H1 (cell line): Measurements from ENCODE around the gene RPL18. TPM values are rescaled to one million over a fixed set of nuclear protein-coding genes. Genes with fewer than 3 reads are reported as not detected.

Experiments
- CTCF ChIA-PET: fragments of 300-600 bp; sonication (Branson Sonifier 250); formaldehyde crosslinking; loops from one replicate; lab custom pipeline; 2021; ENCODE audit not compliant: partially characterized antibody; lab: Charles Lee
- POLR2A ChIA-PET: fragments of 300-600 bp; sonication (Branson Sonifier 250); formaldehyde crosslinking; loops from one replicate; lab custom pipeline; 2021; ENCODE audit warnings: inconsistent platforms; ENCODE audit not compliant: partially characterized antibody; lab: Charles Lee
- DNase-seq, 2 experiments: peaks; one replicate each; pipeline versions ENCODE4 v3.0.0 to v3.0.0-alpha.2; 2010 to 2022; ENCODE audit warnings: low spot score in 2 of 2, low read depth in 1 of 2, mixed read lengths in 1 of 2
- FAIRE-seq: peaks from 2 replicates; lab custom pipeline; 2011; peaks lifted over from hg19 to GRCh38; lab: Jason Lieb, UNC
- H2AFZ ChIP-seq: 2 replicates; pipeline ENCODE4 v1.8.1; 2012; ENCODE audit warnings: low read length, inconsistent platforms
- H2AK5ac ChIP-seq: 2 replicates; pipeline ENCODE4 v1.6.1; 2013; ENCODE audit warnings: low read depth, low read length
- H2BK120ac ChIP-seq: replicated peaks from 2 replicates; pipeline ENCODE3; 2013; ENCODE audit warnings: low read depth, low read length, inconsistent platforms
- H2BK12ac ChIP-seq: 2 replicates; pipeline ENCODE4 v1.6.1; 2013; ENCODE audit warnings: low read depth, low read length
- H2BK15ac ChIP-seq: 2 replicates; pipeline ENCODE4 v1.6.1; 2013; ENCODE audit warnings: low read length
- H2BK20ac ChIP-seq: 2 replicates; pipeline ENCODE4 v1.6.1; 2013; ENCODE audit warnings: low read length
- H2BK5ac ChIP-seq: 2 replicates; pipeline ENCODE4 v1.6.1; 2013; ENCODE audit warnings: low read depth, low read length
- H3K14ac ChIP-seq: 2 replicates; pipeline ENCODE4 v1.6.1; 2013; ENCODE audit warnings: inconsistent platforms; ENCODE audit not compliant: insufficient read length
- H3K18ac ChIP-seq: 2 replicates; pipeline ENCODE4 v1.6.1; 2013; ENCODE audit warnings: low read length; ENCODE audit errors: extremely low read depth
- H3K23ac ChIP-seq: 2 replicates; pipeline ENCODE4 v1.6.1; 2013; ENCODE audit warnings: inconsistent platforms; ENCODE audit not compliant: insufficient read length
- H3K23me2 ChIP-seq: 2 replicates; pipeline ENCODE4 v1.6.1; 2013; ENCODE audit warnings: low read depth, low read length
- H3K27ac ChIP-seq: 2 replicates; pipeline ENCODE4 v1.6.1; 2011; ENCODE audit warnings: low read depth, low read length, inconsistent platforms
- H3K27me3 ChIP-seq, 4 experiments: replicated peaks in 1 of 4; 1 replicate in 1 of 4; 2 replicates in 3 of 4; pipeline versions ENCODE4 v1.6.1 to v1.8.1; 2011 to 2013; ENCODE audit warnings: low read length in 3 of 4, mild to moderate bottlenecking in 3 of 4, inconsistent platforms in 2 of 4, mixed read lengths in 2 of 4, moderate library complexity in 1 of 4; ENCODE audit not compliant: control insufficient read depth in 3 of 4, insufficient read depth in 3 of 4; ENCODE audit errors: extremely low read depth in 1 of 4
- H3K36me3 ChIP-seq, 4 experiments: 2 replicates each; pipeline versions ENCODE4 v1.6.1 to v1.8.1; 2011 to 2013; ENCODE audit warnings: mild to moderate bottlenecking in 4 of 4, low read length in 3 of 4, moderate library complexity in 2 of 4, control low read depth in 1 of 4, inconsistent platforms in 1 of 4; ENCODE audit not compliant: insufficient read depth in 4 of 4, control insufficient read depth in 2 of 4
- H3K4ac ChIP-seq: replicated peaks from 2 replicates; pipeline ENCODE3; 2013; ENCODE audit warnings: low read length, low read depth, mixed read lengths, inconsistent platforms; ENCODE audit not compliant: insufficient read length
- H3K4me1 ChIP-seq, 4 experiments: replicated peaks in 1 of 4; 1 replicate in 1 of 4; 2 replicates in 3 of 4; pipeline versions ENCODE4 v1.6.1 to v1.8.1; 2011 to 2013; ENCODE audit warnings: low read length in 3 of 4, inconsistent platforms in 2 of 4, mixed read lengths in 1 of 4; ENCODE audit not compliant: insufficient read depth in 4 of 4, control insufficient read depth in 3 of 4
- H3K4me2 ChIP-seq, 2 experiments: 2 replicates each; pipeline versions ENCODE4 v1.6.1 to v1.8.1; 2011 to 2013; ENCODE audit warnings: low read depth in 2 of 2, low read length in 2 of 2, control low read depth in 1 of 2, inconsistent platforms in 1 of 2, mild to moderate bottlenecking in 1 of 2; ENCODE audit not compliant: insufficient read depth in 1 of 2
- H3K4me3 ChIP-seq, 4 experiments: fragments of 200-600, 300-600 bp in 1 of 4; sonication (generic), shearing (Covaris generic), sonication (Bioruptor Twin) in 1 of 4; 2 replicates each; pipeline versions ENCODE4 v1.5.1 to v1.8.1; 2011 to 2016; ENCODE audit warnings: low read length in 4 of 4, low read depth in 3 of 4, control low read depth in 2 of 4, inconsistent platforms in 2 of 4, mild to moderate bottlenecking in 2 of 4, mixed read lengths in 1 of 4, moderate library complexity in 1 of 4; ENCODE audit not compliant: insufficient read depth in 2 of 4; ENCODE audit errors: extremely low read depth in 1 of 4
- H3K56ac ChIP-seq: replicated peaks from 2 replicates; pipeline ENCODE3; 2013; ENCODE audit warnings: low read depth, mild to moderate bottlenecking, mixed read lengths, low read length, inconsistent platforms; ENCODE audit not compliant: insufficient read length
- H3K79me1 ChIP-seq: 2 replicates; pipeline ENCODE4 v1.6.1; 2013; ENCODE audit warnings: low read depth, low read length, control low read depth
- H3K79me2 ChIP-seq, 2 experiments: 2 replicates each; pipeline versions ENCODE4 v1.6.1 to v1.8.1; 2012 to 2013; ENCODE audit warnings: low read length in 2 of 2, mild to moderate bottlenecking in 2 of 2, inconsistent platforms in 1 of 2; ENCODE audit not compliant: insufficient read depth in 2 of 2, control insufficient read depth in 1 of 2
- H3K9ac ChIP-seq, 4 experiments: replicated peaks in 1 of 4; 1 replicate in 1 of 4; 2 replicates in 3 of 4; pipeline versions ENCODE4 v1.6.1 to v1.8.1; 2011 to 2013; ENCODE audit warnings: low read depth in 3 of 4, low read length in 3 of 4, control low read depth in 2 of 4, mild to moderate bottlenecking in 2 of 4, moderate library complexity in 2 of 4, inconsistent platforms in 1 of 4; ENCODE audit errors: extremely low read depth in 1 of 4
- H3K9me3 ChIP-seq, 2 experiments: 2 replicates each; pipeline versions ENCODE4 v1.6.1 to v1.8.1; 2012 to 2013; ENCODE audit warnings: mild to moderate bottlenecking in 2 of 2, moderate library complexity in 2 of 2, control low read depth in 1 of 2, inconsistent platforms in 1 of 2, low read depth in 1 of 2, low read length in 1 of 2, mixed read lengths in 1 of 2; ENCODE audit not compliant: insufficient read depth in 2 of 2
- H4K20me1 ChIP-seq, 2 experiments: replicated peaks in 1 of 2; 2 replicates each; pipeline versions ENCODE3 to v1.8.1; 2011 to 2013; ENCODE audit warnings: inconsistent platforms in 2 of 2, low read length in 2 of 2, mild to moderate bottlenecking in 1 of 2; ENCODE audit not compliant: insufficient read depth in 2 of 2, control insufficient read depth in 1 of 2
- H4K5ac ChIP-seq: 2 replicates; pipeline ENCODE4 v1.6.1; 2013; ENCODE audit warnings: low read length, low read depth, mixed read lengths, inconsistent platforms; ENCODE audit not compliant: insufficient read length
- H4K8ac ChIP-seq: 2 replicates; pipeline ENCODE4 v1.8.0; 2013; ENCODE audit warnings: mild to moderate bottlenecking, moderate library complexity, low read length, inconsistent platforms; ENCODE audit not compliant: insufficient read depth; ENCODE audit errors: extremely low read depth
- H4K91ac ChIP-seq: replicated peaks from 2 replicates; pipeline ENCODE3; 2013; ENCODE audit warnings: low read length, mixed read lengths, inconsistent platforms; ENCODE audit not compliant: insufficient read length
- BACH1 ChIP-seq: IDR thresholded peaks from 2 replicates; pipeline ENCODE4 v1.6.1; 2012; ENCODE audit warnings: low read length, improper control_type of control experiment
- CHD1 ChIP-seq: IDR thresholded peaks from 2 replicates; pipeline ENCODE4 v1.6.1; 2012; ENCODE audit warnings: low read depth, low read length, improper control_type of control experiment
- GTF2F1 ChIP-seq: IDR thresholded peaks from 2 replicates; pipeline ENCODE4 v1.6.1; 2012; ENCODE audit warnings: low read depth, low read length, improper control_type of control experiment, borderline replicate concordance
- PHF8 ChIP-seq: fragments of 200-600 bp; sonication (generic); conservative IDR thresholded peaks from 2 replicates; pipeline ENCODE4 v1.7.1; 2012; ENCODE audit warnings: low read depth, mild to moderate bottlenecking, inconsistent platforms, low read length, moderate library complexity
- SAP30 ChIP-seq: fragments of 300-600 bp; sonication (generic); IDR thresholded peaks from 2 replicates; pipeline ENCODE4 v1.7.1; 2012; ENCODE audit warnings: low read length, moderate library complexity, mild to moderate bottlenecking, inconsistent platforms; ENCODE audit not compliant: insufficient read depth, insufficient replicate concordance
- TEAD4 ChIP-seq: IDR thresholded peaks from 2 replicates; pipeline ENCODE4 v1.6.1; 2012; ENCODE audit warnings: low read depth, low read length, inconsistent platforms, mixed read lengths
- WGBS, 2 experiments: shearing (Covaris generic) in 1 of 2; methylation state at CpG; one replicate each; pipeline versions ENCODE4 v1.1.6 to v1.1.7; 2013 to 2015; ENCODE audit warnings: low lambda C conversion rate in 2 of 2, mixed read lengths in 2 of 2, inconsistent platforms in 1 of 2, low coverage in 1 of 2, missing lambda C conversion rate in 1 of 2; ENCODE audit not compliant: insufficient replicate concordance in 2 of 2, insufficient coverage in 1 of 2, insufficient read length in 1 of 2; ENCODE audit errors: extremely low coverage in 1 of 2, missing lambda C conversion rate in 1 of 2; 5-methylcytosine and 5-hydroxymethylcytosine counted together
- polyA plus RNA-seq, 7 experiments: library from polyadenylated mRNA; depleted of rRNA in 3 of 7; stranded (reverse) in 5 of 7; unstranded in 2 of 7; fragments of >200 nt in 5 of 7; fragments of 200-250 nt in 2 of 7; gene quantifications; 1 replicate in 5 of 7; 2 replicates in 1 of 7; 4 replicates in 1 of 7; pipeline versions ENCODE4 v1.2.1 to v1.2.3, GENCODE V29; 2011 to 2013; ENCODE audit warnings: missing spikeins in 2 of 7, mixed read lengths in 2 of 7
- total RNA-seq: library from RNA; stranded (reverse); fragmentation: NEBNext Ultra II Directional; extraction: Animal tissue kit (Norgen Biotek cat#: 25700); gene quantifications from 2 replicates; pipeline ENCODE4 v1.2.1, GENCODE V29; 2021
- TF ChIP-seq, protein P1 (sequence below): IDR thresholded peaks from 2 replicates; pipeline ENCODE4 v1.6.1; 2012; ENCODE audit warnings: inconsistent platforms

Gene RPL18
- total and polyA plus RNA-seq, 2 of the 8 experiments (the other 6 are each of a cell fraction or from before 2014, with no cell fraction given) = 1,669 to 2,789 TPM

GRCh38 chr19:48648134-48648533 lies 29.2 kb upstream of the RPL18 start:
- H4K20me1 ChIP-seq = no peaks in the 10 kb centered on the region
- ChIA-PET CTCF (interaction anchor here (0.7 kb wide), 2 partner anchors 16 to 169 kb away, joined by 3 read pairs; no protein-coding TSS in a partner anchor), POLR2A (interaction anchor here (1.0 kb wide), 1 partner anchor 25 kb away, joined by 4 read pairs; the partner anchor contains the start of gene NTN5)
- H3K9ac ChIP-seq = no peak overlapping the region
- no peak overlapping the region for H3K4me2 ChIP-seq
- no peaks in the 10 kb centered on the region for H3K79me1 ChIP-seq
- no peaks in the 10 kb centered on the region for H3K27me3 ChIP-seq
- H3K18ac ChIP-seq = no peak overlapping the region
- no peak overlapping the region for H4K5ac ChIP-seq
- H3K4me3 ChIP-seq = no peak overlapping the region
- no peak overlapping the region for H2BK5ac ChIP-seq
- H3K4me1 ChIP-seq = peaks cover 0 to 7% (median 1%) of the 10 kb centered on the region in 4 experiments; a peak in 4 of 7 replicates
- H3K23me2 ChIP-seq = peaks cover 11% of the 10 kb centered on the region
- FAIRE-seq = no peak
- 0 out of 4 replicates have a peak, but pooled peaks cover 0 to 3% of the 10 kb centered on the region in 2 experiments for H3K9me3 ChIP-seq
- peaks cover 0 to 11% of the 10 kb centered on the region in 2 experiments; a peak in 2 of 4 replicates for H3K79me2 ChIP-seq
- no peak for DNase-seq
- no peak overlapping the region for H3K23ac ChIP-seq
- no peaks in the 10 kb centered on the region for H3K36me3 ChIP-seq
- no peak overlapping the region for H3K56ac ChIP-seq
- H2AK5ac ChIP-seq = no peak overlapping the region
- no peak overlapping the region for H2BK20ac ChIP-seq
- H3K4ac ChIP-seq = no peak overlapping the region
- H3K27ac ChIP-seq = no peak overlapping the region
- 87% methylated on average over 2 of the region's 2 CpGs; no CpG with 5 or more reads in 1 of the 2 experiments for WGBS, 2 experiments
- TF ChIP-seq, protein P1, sequence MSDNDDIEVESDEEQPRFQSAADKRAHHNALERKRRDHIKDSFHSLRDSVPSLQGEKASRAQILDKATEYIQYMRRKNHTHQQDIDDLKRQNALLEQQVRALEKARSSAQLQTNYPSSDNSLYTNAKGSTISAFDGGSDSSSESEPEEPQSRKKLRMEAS = no peak
- TF ChIP-seq TEAD4 (no peak), GTF2F1 (no peak), CHD1 (no peak), SAP30 (no peak), BACH1 (no peak), PHF8 (no peak)
- no peak overlapping the region for H3K14ac ChIP-seq
- H4K8ac ChIP-seq = no peak overlapping the region
- H2AFZ ChIP-seq = no peak overlapping the region
- no peak overlapping the region for H2BK120ac ChIP-seq
- no peak overlapping the region for H2BK15ac ChIP-seq
- H2BK12ac ChIP-seq = no peak overlapping the region
- H4K91ac ChIP-seq = no peak overlapping the region
